Gastrocnemius medialis (tissue), 4 donors: ENCODE results near the gene PDE7B.

Experiments used
- CTCF ChIP-seq, 5 experiments: fragments of 450-650 bp in 3 of 5; fragments of 200-600 bp in 2 of 5; sonication (generic) in 2 of 5; IDR thresholded peaks in 4 of 5; conservative IDR thresholded peaks in 1 of 5; 1 replicate in 4 of 5; 2 replicates in 1 of 5; pipeline ENCODE4 v1.5.1; 2016 to 2019; ENCODE audit warnings: antibody characterized with exemption in 5 of 5, mild to moderate bottlenecking in 3 of 5, moderate library complexity in 3 of 5
- POLR2A ChIP-seq, 2 donors: fragments of 450-650 bp; IDR thresholded peaks; one replicate each; pipeline ENCODE4 v1.6.1; 2017; ENCODE audit warnings: antibody characterized with exemption in 2 of 2, mild to moderate bottlenecking in 2 of 2, moderate library complexity in 2 of 2

GRCh38 chr6:135950669-135951068 is 99.2 kb downstream of the PDE7B start:
- no peak for TF ChIP-seq CTCF (IDR thresholded peaks at IDR 0.05 in 4 of 5, conservative IDR thresholded peaks at IDR 0.05 in 1 of 5)
- TF ChIP-seq POLR2A (IDR thresholded peaks at IDR 0.05) = no peak
